Cardiac muscle cell (in vitro differentiated cells and primary cell): ENCODE results near the gene STK40. TPM values are rescaled to one million over a fixed set of nuclear protein-coding genes. Genes with fewer than 3 reads are reported as not detected.
A peak's percentile ranks its signal among the peaks of the same experiment; 100 is the strongest.

ENCODE experiments used
- DNase-seq, 2 donors: peaks; one replicate each; pipeline versions ENCODE4 v3.0.0 to v3.0.0-alpha.2; 2010 to 2017; ENCODE audit warnings: low read depth in 1 of 2, low spot score in 1 of 2
- H3K27ac ChIP-seq: fragments of 200-600 bp; sonication (generic); 2 replicates; pipeline ENCODE4 v1.5.1; 2016
- H3K27me3 ChIP-seq: fragments of 200-600 bp; sonication (generic); 2 replicates; pipeline ENCODE4 v1.6.0; 2016; ENCODE audit warnings: control low read depth
- H3K36me3 ChIP-seq: fragments of 200-600 bp; sonication (generic); 2 replicates; pipeline ENCODE4 v1.5.1; 2016; ENCODE audit warnings: control low read depth
- H3K4me1 ChIP-seq: fragments of 200-600 bp; sonication (generic); 2 replicates; pipeline ENCODE4 v1.8.1; 2017; ENCODE audit warnings: low read depth, mild to moderate bottlenecking, mixed run types
- H3K4me3 ChIP-seq: fragments of 200-600 bp; sonication (generic); 2 replicates; pipeline ENCODE4 v1.5.1; 2016; ENCODE audit warnings: mild to moderate bottlenecking
- H3K9me3 ChIP-seq: fragments of 200-600 bp; sonication (generic); 2 replicates; pipeline ENCODE4 v1.5.1; 2017; ENCODE audit warnings: low read depth, mild to moderate bottlenecking, control low read depth
- polyA plus RNA-seq: library from polyadenylated mRNA; unstranded; fragments of >200 nt; fragmentation: Nextera tagmentation; extraction: Ambion mirVana; gene quantifications from 2 replicates; pipeline ENCODE4 v1.2.1, GENCODE V29; 2016
- total RNA-seq: library from RNA; depleted of rRNA; stranded (reverse); fragments of >200 nt; gene quantifications from 2 replicates; pipeline ENCODE4 v1.2.3, GENCODE V29; 2016
- TF ChIP-seq, protein P1 (sequence below): IDR thresholded peaks from 2 replicates; pipeline ENCODE4 v1.5.1; 2012; ENCODE audit warnings: low read depth, mild to moderate bottlenecking, low read length

STK40 gene
- total and polyA plus RNA-seq, 2 experiments from 2014 or later: 37.0 to 51.1 TPM

DNA sequence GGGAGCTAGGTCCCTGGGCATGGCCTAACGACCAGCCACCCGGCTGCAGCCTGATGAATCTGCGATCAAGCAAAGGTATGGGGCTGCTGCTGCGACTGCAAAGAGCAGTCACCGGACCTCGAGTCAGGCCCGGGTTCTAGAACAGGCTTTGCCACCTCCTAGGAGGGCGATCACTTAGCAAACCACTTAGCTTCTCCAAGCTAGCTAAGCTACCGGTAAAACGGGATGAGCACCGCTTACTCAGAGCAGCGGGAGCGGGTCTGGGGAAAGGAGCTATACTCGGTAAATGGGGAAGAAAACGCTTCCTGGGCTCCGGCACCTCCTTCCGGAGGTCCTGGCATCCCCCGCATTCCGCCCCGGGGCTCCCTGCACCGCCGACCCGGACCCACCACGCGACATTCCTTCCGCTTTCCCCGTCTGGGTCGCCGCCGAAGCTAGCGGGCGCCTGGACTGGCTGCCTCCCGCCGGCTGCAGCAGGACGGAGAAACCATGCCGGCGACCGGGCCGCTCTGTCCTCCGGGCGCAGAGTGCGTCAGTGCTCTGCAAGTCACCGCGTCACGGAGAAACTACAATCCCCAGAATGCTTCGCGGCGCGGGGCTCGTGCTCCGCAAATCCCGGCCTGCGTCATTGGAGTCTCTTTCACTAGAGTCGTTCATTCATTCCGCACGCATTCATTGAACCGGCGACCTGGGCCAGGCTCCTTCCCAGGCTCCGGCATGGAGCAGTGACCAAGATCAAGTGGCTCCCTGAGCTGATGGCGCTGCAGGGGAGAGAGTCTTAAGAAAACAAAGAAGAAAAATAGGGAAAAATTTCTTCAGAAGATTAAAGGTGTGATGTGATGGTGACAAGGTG lies 11.9 kb upstream of the STK40 start, which contains the start of gene LSM10:
Gene LSM10 (minus strand): TSS at position 531 of the 853 bp plus-strand sequence. CDS start 3,779 bp downstream, outside the sequence.
- Histone ChIP-seq H3K4me3 (peak within 1 kb of the TSS; percentile 87), H3K36me3 (peaks cover 10% of the 10 kb centered on the region), H3K27me3 (no peaks in the 10 kb centered on the region), H3K9me3 (no peaks in the 10 kb centered on the region), H3K4me1 (peaks cover 5% of the 10 kb centered on the region), H3K27ac (peak within 1 kb of the TSS; percentile 83)
- peak; percentile 94 to 97 for DNase-seq
- TF ChIP-seq, protein P1, sequence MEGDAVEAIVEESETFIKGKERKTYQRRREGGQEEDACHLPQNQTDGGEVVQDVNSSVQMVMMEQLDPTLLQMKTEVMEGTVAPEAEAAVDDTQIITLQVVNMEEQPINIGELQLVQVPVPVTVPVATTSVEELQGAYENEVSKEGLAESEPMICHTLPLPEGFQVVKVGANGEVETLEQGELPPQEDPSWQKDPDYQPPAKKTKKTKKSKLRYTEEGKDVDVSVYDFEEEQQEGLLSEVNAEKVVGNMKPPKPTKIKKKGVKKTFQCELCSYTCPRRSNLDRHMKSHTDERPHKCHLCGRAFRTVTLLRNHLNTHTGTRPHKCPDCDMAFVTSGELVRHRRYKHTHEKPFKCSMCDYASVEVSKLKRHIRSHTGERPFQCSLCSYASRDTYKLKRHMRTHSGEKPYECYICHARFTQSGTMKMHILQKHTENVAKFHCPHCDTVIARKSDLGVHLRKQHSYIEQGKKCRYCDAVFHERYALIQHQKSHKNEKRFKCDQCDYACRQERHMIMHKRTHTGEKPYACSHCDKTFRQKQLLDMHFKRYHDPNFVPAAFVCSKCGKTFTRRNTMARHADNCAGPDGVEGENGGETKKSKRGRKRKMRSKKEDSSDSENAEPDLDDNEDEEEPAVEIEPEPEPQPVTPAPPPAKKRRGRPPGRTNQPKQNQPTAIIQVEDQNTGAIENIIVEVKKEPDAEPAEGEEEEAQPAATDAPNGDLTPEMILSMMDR: no peak

DNA sequence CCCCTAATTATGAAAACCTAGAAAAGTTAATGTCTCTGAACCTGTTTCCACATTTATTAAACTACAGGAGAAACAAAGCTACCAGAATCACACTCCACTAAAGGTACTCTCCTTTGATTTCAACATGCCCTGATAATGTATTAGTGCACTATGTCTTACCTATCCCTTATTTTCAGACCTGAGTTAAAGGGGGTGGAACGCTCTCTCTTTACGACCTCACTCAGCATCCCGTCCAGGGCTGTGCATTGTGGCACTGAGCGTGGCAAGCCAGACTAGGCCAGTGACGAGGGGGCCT lies 11.3 kb upstream of the STK40 start:
- H3K27ac ChIP-seq: peak overlapping the region; percentile 83
- peaks cover 13% of the 10 kb centered on the region for H3K36me3 ChIP-seq
- H3K4me1 ChIP-seq: peaks cover 5% of the 10 kb centered on the region
- peak overlapping the region; percentile 87 for H3K4me3 ChIP-seq
- TF ChIP-seq, protein P1: no peak
- no peaks in the 10 kb centered on the region for H3K27me3 ChIP-seq
- no peak for DNase-seq
- no peaks in the 10 kb centered on the region for H3K9me3 ChIP-seq

DNA sequence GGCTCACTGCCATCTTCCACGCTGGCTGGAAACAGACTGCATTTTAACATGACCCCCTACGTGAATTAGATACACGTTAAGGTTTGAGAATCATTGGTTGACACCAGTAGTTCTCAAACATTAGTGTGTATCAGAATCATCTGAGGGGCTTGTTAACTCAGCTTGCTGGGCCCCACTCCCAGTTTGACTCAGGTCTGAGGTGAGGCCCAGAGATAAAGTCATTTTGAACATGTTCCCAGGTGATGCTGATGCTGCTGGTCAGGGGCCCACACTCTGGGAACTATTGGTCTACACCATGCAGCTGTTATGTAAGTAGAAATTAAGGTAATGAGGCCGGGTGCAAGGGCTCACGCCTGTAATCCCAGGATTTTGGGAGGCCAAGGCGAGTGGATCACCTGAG lies 10.6 kb upstream of the STK40 start:
- Histone ChIP-seq H3K27me3 (no peaks in the 10 kb centered on the region), H3K36me3 (peaks cover 16% of the 10 kb centered on the region), H3K4me3 (no peak overlapping the region), H3K4me1 (peaks cover 5% of the 10 kb centered on the region), H3K27ac (no peak overlapping the region), H3K9me3 (no peaks in the 10 kb centered on the region)
- DNase-seq: no peak
- TF ChIP-seq, protein P1: no peak

DNA sequence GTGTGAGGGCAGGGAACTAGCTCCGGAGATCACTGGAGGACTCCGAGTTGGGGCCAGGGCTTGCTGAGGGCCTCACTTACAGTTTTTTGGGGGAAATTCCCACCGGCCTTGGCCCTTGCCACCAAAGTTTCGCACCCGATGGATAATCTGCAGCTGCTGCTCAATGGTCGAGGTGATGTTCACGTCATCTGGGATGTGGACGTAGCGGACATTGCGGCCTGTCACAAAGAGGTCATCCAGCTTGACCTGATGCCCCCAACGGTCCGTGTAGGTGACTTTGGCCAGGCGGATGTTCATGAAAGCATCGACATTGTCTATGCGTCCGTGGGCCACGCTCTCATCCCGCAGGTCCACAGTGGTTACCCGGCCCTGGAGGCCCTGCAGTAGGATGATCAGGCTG lies 8.0 kb upstream of the STK40 start:
- peaks cover 16% of the 10 kb centered on the region for H3K36me3 ChIP-seq
- no peak overlapping the region for H3K27ac ChIP-seq
- H3K9me3 ChIP-seq: no peaks in the 10 kb centered on the region
- H3K27me3 ChIP-seq: no peaks in the 10 kb centered on the region
- no peak for DNase-seq
- H3K4me3 ChIP-seq: no peak overlapping the region
- peaks cover 13% of the 10 kb centered on the region for H3K4me1 ChIP-seq
- TF ChIP-seq, protein P1: no peak

DNA sequence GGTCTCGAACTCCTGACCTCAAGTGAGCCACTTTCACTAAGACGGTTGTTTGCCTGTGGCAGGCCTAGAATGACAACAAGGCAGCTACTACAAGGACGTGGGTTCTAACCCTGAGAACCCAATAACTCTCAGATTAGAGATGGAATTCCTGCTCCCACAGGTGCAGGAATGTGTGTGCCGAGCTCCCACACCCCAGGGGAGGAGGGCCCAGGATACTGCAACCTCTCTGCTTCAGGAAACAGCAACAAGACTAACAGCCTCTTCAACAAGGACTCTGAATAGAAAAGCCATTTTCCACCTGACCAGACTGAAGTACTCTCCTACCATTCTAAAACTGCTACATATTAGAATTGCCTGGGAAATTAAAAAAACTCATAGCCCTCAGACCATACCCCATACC lies 7.1 kb upstream of the STK40 start:
- Histone ChIP-seq H3K9me3 (no peaks in the 10 kb centered on the region), H3K27me3 (no peaks in the 10 kb centered on the region), H3K27ac (no peak overlapping the region), H3K4me1 (peaks cover 13% of the 10 kb centered on the region), H3K4me3 (no peak overlapping the region), H3K36me3 (peaks cover 16% of the 10 kb centered on the region)
- no peak for DNase-seq
- TF ChIP-seq, protein P1: no peak
